Kidney (tissue), 14 donors: ENCODE data around the gene TMEM14A. TPM values are rescaled to one million over a fixed set of nuclear protein-coding genes. Genes with fewer than 3 reads are reported as not detected.
A peak's percentile ranks its signal among the peaks of the same experiment; 100 is the strongest.

ENCODE experiments used
- DNase-seq, 5 donors: peaks; one replicate each; pipeline ENCODE4 v3.0.0-alpha.2; 2013 to 2020
- FAIRE-seq: peaks from 2 replicates; lab custom pipeline; 2012; peaks lifted over from hg19 to GRCh38; lab: Jason Lieb, UNC
- H3K27ac ChIP-seq, 2 donors: one replicate each; pipeline ENCODE4 v1.7.0; 2013; ENCODE audit warnings: low read depth in 2 of 2, low read length in 2 of 2, inconsistent platforms in 1 of 2
- H3K27me3 ChIP-seq: one replicate; pipeline ENCODE4 v1.7.1; 2013; ENCODE audit warnings: low read length, inconsistent platforms; ENCODE audit not compliant: control insufficient read depth, insufficient read depth
- H3K36me3 ChIP-seq, 3 donors: one replicate each; pipeline versions ENCODE4 v1.7.0 to v1.7.1; 2013; ENCODE audit warnings: low read length in 3 of 3, control low read depth in 1 of 3, inconsistent platforms in 1 of 3; ENCODE audit not compliant: insufficient read depth in 3 of 3, control insufficient read depth in 2 of 3
- H3K4me1 ChIP-seq, 3 donors: one replicate each; pipeline versions ENCODE4 v1.7.0 to v1.7.1; 2013; ENCODE audit warnings: low read length in 3 of 3, inconsistent platforms in 1 of 3, low read depth in 1 of 3; ENCODE audit not compliant: control insufficient read depth in 2 of 3, insufficient read depth in 2 of 3
- H3K4me3 ChIP-seq, 3 donors: one replicate each; pipeline versions ENCODE4 v1.7.0 to v1.8.1; 2013; ENCODE audit warnings: low read length in 3 of 3, control low read depth in 1 of 3, inconsistent platforms in 1 of 3
- H3K9ac ChIP-seq, 3 donors: one replicate each; pipeline versions ENCODE4 v1.7.0 to v1.7.1; 2013; ENCODE audit warnings: low read length in 3 of 3, control low read depth in 1 of 3, inconsistent platforms in 1 of 3
- H3K9me3 ChIP-seq, 3 donors: one replicate each; pipeline versions ENCODE4 v1.7.0 to v1.7.1; 2013; ENCODE audit warnings: low read length in 3 of 3, control low read depth in 1 of 3, inconsistent platforms in 1 of 3; ENCODE audit not compliant: control insufficient read depth in 2 of 3, insufficient read depth in 1 of 3
- intact Hi-C: fragments of 100-400 bp; cut with DNase I; formaldehyde crosslinking; loops from one replicate; pipeline ENCODE4 v1.11.1; 2022
- polyA plus RNA-seq: library from polyadenylated mRNA; stranded (reverse); fragments of 350-450 nt; fragmentation: Illumina TruSeq; extraction: RNeasy Lipid Tissue Mini Kit (QIAGEN cat#74804); gene quantifications from one replicate; pipeline ENCODE4 v1.2.3, GENCODE V29; 2014; ENCODE audit warnings: low read depth, low replicate concordance; ENCODE audit not compliant: insufficient read depth
- total RNA-seq: library from RNA; stranded (reverse); fragmentation: NEBNext Ultra II Directional; extraction: Animal tissue kit (Norgen Biotek cat#: 25700); gene quantifications from one replicate; pipeline ENCODE4 v1.2.1, GENCODE V29; 2021
- TF ChIP-seq, protein P1 (sequence below): IDR thresholded peaks from 3 replicates; pipeline ENCODE4 v1.5.1; 2012; ENCODE audit warnings: mild to moderate bottlenecking, moderate library complexity, borderline replicate concordance; ENCODE audit not compliant: insufficient read depth; ENCODE audit errors: extremely low read depth
- donor health status: control.
- donor health status: control.
- donor health status: control.
- donor health status: control.
- donor health status: control.
- donor health status: DM: yes; HTN: yes; CAD: no.
- donor health status: Normal renal cell carcinoma (clear cell type).

The TMEM14A gene
- total and polyA plus RNA-seq, 2 donors from 2014 or later = 23.8 to 48.8 TPM

DNA sequence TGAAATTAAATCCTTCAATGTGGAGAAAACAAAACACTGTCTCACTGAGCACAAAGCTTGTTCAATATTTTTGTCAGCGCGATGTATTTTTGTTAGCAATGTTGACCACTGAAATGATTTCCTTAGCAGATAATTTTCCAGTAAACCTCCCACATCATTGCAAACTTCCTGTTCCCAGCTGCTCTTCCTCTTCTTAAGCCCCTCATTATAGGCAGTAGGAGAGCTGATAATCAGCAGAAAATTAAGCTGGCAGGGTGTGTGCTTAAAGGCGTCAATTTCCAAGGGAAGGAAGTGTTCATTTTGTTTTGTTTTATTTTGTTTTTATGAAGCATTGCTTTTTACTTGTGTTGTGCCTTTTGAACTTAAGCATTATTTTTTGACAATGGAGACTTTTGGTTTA, 29.1 kb upstream of the TMEM14A start:
- H3K4me3 ChIP-seq = no peak overlapping the region
- H3K27ac ChIP-seq = no peak overlapping the region
- H3K27me3 ChIP-seq = no peaks in the 10 kb centered on the region
- DNase-seq (peak in 1 of 5 donors; percentile 40), FAIRE-seq (no peak)
- no peaks in the 10 kb centered on the region for H3K9me3 ChIP-seq
- no peak overlapping the region for H3K9ac ChIP-seq
- intact Hi-C loops = no loop called here
- TF ChIP-seq, protein P1, sequence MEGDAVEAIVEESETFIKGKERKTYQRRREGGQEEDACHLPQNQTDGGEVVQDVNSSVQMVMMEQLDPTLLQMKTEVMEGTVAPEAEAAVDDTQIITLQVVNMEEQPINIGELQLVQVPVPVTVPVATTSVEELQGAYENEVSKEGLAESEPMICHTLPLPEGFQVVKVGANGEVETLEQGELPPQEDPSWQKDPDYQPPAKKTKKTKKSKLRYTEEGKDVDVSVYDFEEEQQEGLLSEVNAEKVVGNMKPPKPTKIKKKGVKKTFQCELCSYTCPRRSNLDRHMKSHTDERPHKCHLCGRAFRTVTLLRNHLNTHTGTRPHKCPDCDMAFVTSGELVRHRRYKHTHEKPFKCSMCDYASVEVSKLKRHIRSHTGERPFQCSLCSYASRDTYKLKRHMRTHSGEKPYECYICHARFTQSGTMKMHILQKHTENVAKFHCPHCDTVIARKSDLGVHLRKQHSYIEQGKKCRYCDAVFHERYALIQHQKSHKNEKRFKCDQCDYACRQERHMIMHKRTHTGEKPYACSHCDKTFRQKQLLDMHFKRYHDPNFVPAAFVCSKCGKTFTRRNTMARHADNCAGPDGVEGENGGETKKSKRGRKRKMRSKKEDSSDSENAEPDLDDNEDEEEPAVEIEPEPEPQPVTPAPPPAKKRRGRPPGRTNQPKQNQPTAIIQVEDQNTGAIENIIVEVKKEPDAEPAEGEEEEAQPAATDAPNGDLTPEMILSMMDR = no peak
- H3K4me1 ChIP-seq = peaks cover 0 to 6% (median 0%) of the 10 kb centered on the region in 3 donors
- no peaks in the 10 kb centered on the region for H3K36me3 ChIP-seq

DNA sequence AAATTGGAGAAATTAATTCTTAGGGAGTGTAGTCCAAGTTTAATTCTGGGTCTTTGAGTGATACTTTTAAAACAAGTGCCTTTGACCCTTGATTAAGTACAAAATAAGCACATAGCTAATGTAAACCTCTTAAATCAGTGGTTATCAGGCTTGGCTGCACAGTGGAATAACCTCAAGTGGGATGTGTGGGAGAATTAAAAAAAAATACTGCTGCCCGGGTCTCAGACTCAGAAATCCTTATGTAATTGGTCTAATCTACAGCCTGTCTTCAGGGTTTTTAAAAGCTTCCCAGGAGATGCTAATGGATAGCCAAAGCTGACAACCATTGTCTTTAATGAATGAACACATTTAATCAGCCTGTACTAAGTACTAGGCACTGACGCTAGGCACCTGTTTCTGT, 28.5 kb upstream of the TMEM14A start:
- TF ChIP-seq, protein P1 = no peak
- no peak for FAIRE-seq
- Histone ChIP-seq H3K36me3 (no peaks in the 10 kb centered on the region), H3K9ac (no peak overlapping the region), H3K4me3 (no peak overlapping the region), H3K27me3 (no peaks in the 10 kb centered on the region), H3K4me1 (peaks cover 0 to 6% (median 0%) of the 10 kb centered on the region in 3 donors), H3K9me3 (no peaks in the 10 kb centered on the region), H3K27ac (no peak overlapping the region)
- peak in 2 of 5 donors; percentile 56 to 76 for DNase-seq
- intact Hi-C loops = no loop called here

DNA sequence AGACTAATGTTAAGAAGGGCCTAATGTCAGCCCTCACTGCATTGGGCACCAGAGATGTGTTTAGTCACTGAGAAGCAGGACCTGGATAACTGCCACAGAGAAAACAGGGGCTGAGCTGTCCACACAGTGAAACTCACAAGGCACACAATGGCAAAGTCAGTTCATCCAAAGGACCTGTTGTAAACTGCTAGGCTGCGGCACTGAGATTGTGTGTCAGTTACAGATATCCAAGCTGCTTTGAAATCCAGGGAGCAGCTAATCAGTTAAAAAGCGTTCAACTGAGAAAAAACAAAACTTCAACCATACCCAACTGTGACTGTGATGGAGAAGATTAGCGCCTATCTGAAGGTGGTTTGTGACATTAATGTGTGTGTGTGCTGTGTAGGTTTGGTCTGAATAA, 27.8 kb upstream of the TMEM14A start:
- H3K9ac ChIP-seq = no peak overlapping the region
- H3K27ac ChIP-seq = no peak overlapping the region
- no peaks in the 10 kb centered on the region for H3K36me3 ChIP-seq
- no peaks in the 10 kb centered on the region for H3K9me3 ChIP-seq
- intact Hi-C loops = no loop called here
- no peak for FAIRE-seq
- peak in 1 of 5 donors; percentile 13 for DNase-seq
- H3K4me1 ChIP-seq = peaks cover 0 to 6% (median 0%) of the 10 kb centered on the region in 3 donors
- H3K4me3 ChIP-seq = no peak overlapping the region
- TF ChIP-seq, protein P1 = no peak
- H3K27me3 ChIP-seq = no peaks in the 10 kb centered on the region

DNA sequence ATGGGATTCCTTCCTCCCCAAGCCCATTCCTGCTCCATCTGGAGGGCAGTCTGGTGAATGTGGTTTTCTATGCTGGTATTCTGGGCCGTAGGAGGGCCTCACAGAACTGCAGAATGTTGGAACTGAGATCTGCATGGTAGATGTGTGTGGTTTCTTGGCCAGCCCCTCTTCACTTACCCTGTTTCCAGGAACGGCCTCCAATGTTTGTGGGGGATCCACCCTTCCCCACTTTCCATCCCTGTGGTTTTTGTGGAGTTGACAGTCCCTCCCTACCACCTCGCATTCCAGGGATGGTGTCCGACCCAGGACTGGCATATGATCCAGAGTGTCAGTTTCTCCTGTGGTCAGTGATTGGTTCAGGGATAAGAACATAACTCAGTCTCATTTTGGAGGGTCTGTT, 26.7 kb upstream of the TMEM14A start:
- no peak for DNase-seq
- Histone ChIP-seq H3K27me3 (no peaks in the 10 kb centered on the region), H3K9ac (no peak overlapping the region), H3K9me3 (no peaks in the 10 kb centered on the region), H3K27ac (no peak overlapping the region), H3K4me1 (peaks cover 0 to 6% (median 0%) of the 10 kb centered on the region in 3 donors), H3K4me3 (no peak overlapping the region), H3K36me3 (no peaks in the 10 kb centered on the region)
- no peak for FAIRE-seq
- TF ChIP-seq, protein P1 = no peak
- intact Hi-C loops = no loop called here
